Measurements from ENCODE around the gene BCL11A.
A peak's percentile ranks its signal among the peaks of the same experiment; 100 is the strongest.

BCL11A gene

GRCh38 chr2:60553495-60554073, at the start of gene BCL11A:
Gene BCL11A (minus strand): TSS chr2:60553654. CDS start chr2:60553270, 384 bp downstream.
- peak; percentile 85 for DNase-seq

GRCh38 chr2:60602828-60603532, 49.5 kb upstream of the BCL11A start:
- DNase-seq = no peak

GRCh38 chr2:60602388-60602787, 48.9 kb upstream of the BCL11A start:
- no peak for DNase-seq

- no peak for DNase-seq
Observed at GRCh38 chr2:60598271-60598670, 44.8 kb upstream of the BCL11A start.

- no peak for DNase-seq
Observed at GRCh38 chr2:60597346-60597745, 43.9 kb upstream of the BCL11A start.

GRCh38 chr2:60596411-60596810, 43.0 kb upstream of the BCL11A start:
- no peak for DNase-seq

GRCh38 chr2:60595953-60596352, 42.5 kb upstream of the BCL11A start:
- DNase-seq = no peak

GRCh38 chr2:60589104-60589503, 35.6 kb upstream of the BCL11A start:
- DNase-seq = no peak

- DNase-seq = no peak
Observed at GRCh38 chr2:60586081-60586480, 32.6 kb upstream of the BCL11A start.

GRCh38 chr2:60585276-60585675, 31.8 kb upstream of the BCL11A start:
- no peak for DNase-seq

- DNase-seq = no peak
Observed at GRCh38 chr2:60583604-60584003, 30.1 kb upstream of the BCL11A start.

- DNase-seq = peak; percentile 86
Observed at GRCh38 chr2:60581433-60582282, 28.2 kb upstream of the BCL11A start.

- DNase-seq = no peak
Observed at GRCh38 chr2:60577682-60578283, 24.3 kb upstream of the BCL11A start.

- no peak for DNase-seq
Observed at GRCh38 chr2:60573251-60573650, 19.8 kb upstream of the BCL11A start.

- DNase-seq = no peak
Observed at GRCh38 chr2:60570251-60570650, 16.8 kb upstream of the BCL11A start.

GRCh38 chr2:60569680-60570111, 16.2 kb upstream of the BCL11A start:
- no peak for DNase-seq

GRCh38 chr2:60567919-60568768, 14.7 kb upstream of the BCL11A start:
- DNase-seq = no peak

- no peak for DNase-seq
Observed at GRCh38 chr2:60567096-60567495, 13.6 kb upstream of the BCL11A start.

- no peak for DNase-seq
Observed at GRCh38 chr2:60565472-60565871, 12.0 kb upstream of the BCL11A start.

GRCh38 chr2:60560734-60561644, 7.5 kb upstream of the BCL11A start:
- no peak for DNase-seq

GRCh38 chr2:60559880-60560279, 6.4 kb upstream of the BCL11A start:
- no peak for DNase-seq
